Gastroesophageal sphincter (tissue), 3 donors: ENCODE results near the gene NKD1.

Experiments
- CTCF ChIP-seq, 4 experiments: fragments of 200-600 bp in 2 of 4; fragments of 450-650 bp in 2 of 4; sonication (generic) in 1 of 4; IDR thresholded peaks; one replicate each; pipeline ENCODE4 v1.5.1; 2017 to 2019; ENCODE audit warnings: antibody characterized with exemption in 4 of 4, mild to moderate bottlenecking in 2 of 4, moderate library complexity in 2 of 4
- EP300 ChIP-seq: sonication (generic); formaldehyde crosslinking; IDR thresholded peaks from one replicate; pipeline ENCODE4 v1.6.1; 2017; ENCODE audit warnings: antibody characterized with exemption, mild to moderate bottlenecking
- POLR2A ChIP-seq, 2 donors: fragments of 450-650 bp; IDR thresholded peaks; one replicate each; pipeline ENCODE4 v1.6.1; 2017; ENCODE audit warnings: antibody characterized with exemption in 2 of 2, mild to moderate bottlenecking in 2 of 2, moderate library complexity in 1 of 2
- POLR2AphosphoS5 ChIP-seq: sonication (generic); formaldehyde crosslinking; IDR thresholded peaks from one replicate; pipeline ENCODE4 v1.6.1; 2017; ENCODE audit warnings: antibody characterized with exemption

GRCh38 chr16:50560903-50561863, 13.0 kb downstream of the NKD1 start:
- TF ChIP-seq CTCF (IDR thresholded peaks at IDR 0.05) (no peak), EP300 (no peak), POLR2A (IDR thresholded peaks at IDR 0.05) (no peak), POLR2AphosphoS5 (no peak)
